CD4-positive, CD25-positive, alpha-beta regulatory T cell (primary cell): ENCODE data around the gene ICAM1. TPM values are rescaled to one million over a fixed set of nuclear protein-coding genes. Genes with fewer than 3 reads are reported as not detected.

Source experiments
- ATAC-seq, 2 donors: fragments of 150-1000 bp; cut with Tn5 transposase; one replicate each; pipeline ENCODE4 v1.10.0; 2021; ENCODE audit warnings: low read depth in 2 of 2, moderate number of reproducible peaks in 2 of 2, moderate library complexity in 1 of 2
- DNase-seq, 3 donors: peaks; one replicate each; pipeline versions ENCODE4 v3.0.0 to v3.0.0-alpha.2; 2012 to 2022; ENCODE audit warnings: mixed read lengths in 1 of 3
- H3K27ac ChIP-seq: one replicate; pipeline ENCODE4 v1.7.0; 2013; ENCODE audit warnings: mild to moderate bottlenecking, low read length; ENCODE audit not compliant: insufficient read depth, poor library complexity, severe bottlenecking
- H3K27me3 ChIP-seq: one replicate; pipeline ENCODE4 v1.7.0; 2013; ENCODE audit warnings: low read length; ENCODE audit not compliant: control insufficient read depth, insufficient read depth
- H3K36me3 ChIP-seq: one replicate; pipeline ENCODE4 v1.7.0; 2013; ENCODE audit warnings: mild to moderate bottlenecking, low read length, moderate library complexity; ENCODE audit not compliant: control insufficient read depth, insufficient read depth
- H3K4me1 ChIP-seq: 2 replicates; pipeline ENCODE4 v1.7.0; 2013; ENCODE audit warnings: mild to moderate bottlenecking, low read length; ENCODE audit not compliant: insufficient read depth, control insufficient read depth, poor library complexity, severe bottlenecking
- H3K4me3 ChIP-seq: one replicate; pipeline ENCODE4 v1.7.0; 2013; ENCODE audit warnings: low read depth, mild to moderate bottlenecking, low read length, moderate library complexity
- H3K9me3 ChIP-seq, 2 experiments: 1 replicate in 1 of 2; 2 replicates in 1 of 2; pipeline ENCODE4 v1.7.0; 2013; ENCODE audit warnings: low read length in 2 of 2, mild to moderate bottlenecking in 1 of 2, moderate library complexity in 1 of 2; ENCODE audit not compliant: control insufficient read depth in 2 of 2
- H3K27ac Mint-ChIP-seq, 3 donors: one replicate each; pipeline ENCODE4 v1.8.0; 2020 to 2022; ENCODE audit warnings: mild to moderate bottlenecking in 3 of 3, mixed read lengths in 3 of 3, moderate library complexity in 2 of 3
- H3K27me3 Mint-ChIP-seq: one replicate; pipeline ENCODE4 v1.8.0; 2022; ENCODE audit warnings: mild to moderate bottlenecking, mixed read lengths
- H3K36me3 Mint-ChIP-seq: one replicate; pipeline ENCODE4 v1.8.0; 2020; ENCODE audit warnings: mixed read lengths
- H3K4me1 Mint-ChIP-seq, 4 donors: one replicate each; pipeline ENCODE4 v1.8.0; 2020 to 2022; ENCODE audit warnings: mixed read lengths in 4 of 4, mild to moderate bottlenecking in 1 of 4
- H3K4me3 Mint-ChIP-seq, 4 donors: one replicate each; pipeline ENCODE4 v1.8.0; 2020 to 2022; ENCODE audit warnings: mild to moderate bottlenecking in 4 of 4, mixed read lengths in 4 of 4, moderate library complexity in 3 of 4
- H3K9me3 Mint-ChIP-seq, 7 donors: one replicate each; pipeline ENCODE4 v1.8.0; 2020 to 2022; ENCODE audit warnings: mixed read lengths in 7 of 7, mild to moderate bottlenecking in 3 of 7, moderate library complexity in 2 of 7
- polyA plus RNA-seq, 4 donors: library from polyadenylated mRNA; unstranded; fragments of 300-500 nt; fragmentation: Illumina TruSeq; gene quantifications; one replicate each; pipeline ENCODE4 v1.2.3, GENCODE V29; 2021
- total RNA-seq: library from RNA; stranded (reverse); gene quantifications from one replicate; pipeline ENCODE4 v1.2.3, GENCODE V29; 2022

ICAM1 gene
- total and polyA plus RNA-seq, 5 donors from 2014 or later, result 4.8 to 13.7 (median 7.8) TPM

GRCh38 chr19:10335352-10335985 is 64.5 kb downstream of the ICAM1 start:
- no peaks in the 10 kb centered on the region for H3K27me3 Mint-ChIP-seq
- no peak for ATAC-seq
- H3K4me3 Mint-ChIP-seq, result peak overlapping the region in 2 of 4 donors; percentile 61 to 64
- Histone ChIP-seq H3K9me3 (no peaks in the 10 kb centered on the region), H3K4me1 (peaks cover 46% of the 10 kb centered on the region), H3K27ac (no peak overlapping the region), H3K36me3 (peaks cover 15% of the 10 kb centered on the region), H3K4me3 (no peak overlapping the region), H3K27me3 (no peaks in the 10 kb centered on the region)
- H3K4me1 Mint-ChIP-seq, result peaks cover 0 to 70% (median 40%) of the 10 kb centered on the region in 4 donors
- no peak for DNase-seq
- peaks cover 4% of the 10 kb centered on the region for H3K36me3 Mint-ChIP-seq
- H3K27ac Mint-ChIP-seq, result no peak overlapping the region
- H3K9me3 Mint-ChIP-seq, result no peaks in the 10 kb centered on the region

Other genes starting within 250 kb of the ICAM1 start
- gene SHFL, start 184.8 kb upstream of the ICAM1 start, total RNA-seq, result 93.2 TPM
- 10 to 100 TPM; 28.0 to 29.4 (median 28.6) TPM for gene SHFL, start 184.8 kb upstream of the ICAM1 start, polyA plus RNA-seq
- 0.30 TPM for gene ANGPTL6, start 168.4 kb upstream of the ICAM1 start, total RNA-seq
- gene ANGPTL6, start 168.4 kb upstream of the ICAM1 start, polyA plus RNA-seq, result under 1 TPM; 0.18 to 0.53 (median 0.22) TPM
- 62.2 TPM for gene PPAN, start 164.8 kb upstream of the ICAM1 start, total RNA-seq
- gene PPAN, start 164.8 kb upstream of the ICAM1 start, polyA plus RNA-seq, result 10 to 100 TPM; 14.1 to 29.2 (median 21.7) TPM
- gene P2RY11, start 159.4 kb upstream of the ICAM1 start, total RNA-seq, result 23.0 TPM
- gene P2RY11, start 159.4 kb upstream of the ICAM1 start, polyA plus RNA-seq, result 1 to 10 TPM in 3 of 4 donors, under 1 TPM in 1; 0.64 to 2.2 (median 1.6) TPM
- 328 TPM for gene EIF3G, start 151.2 kb upstream of the ICAM1 start, total RNA-seq
- gene EIF3G, start 151.2 kb upstream of the ICAM1 start, polyA plus RNA-seq, result 100 to 1,000 TPM; 243 to 257 (median 253) TPM
- 259 TPM for gene DNMT1, start 76.2 kb upstream of the ICAM1 start, total RNA-seq
- gene DNMT1, start 76.2 kb upstream of the ICAM1 start, polyA plus RNA-seq, result 100 to 1,000 TPM in 1 of 4 donors, 10 to 100 TPM in 3; 78.8 to 103 (median 97.6) TPM
- 20.9 TPM for gene S1PR2, start 39.8 kb upstream of the ICAM1 start, total RNA-seq
- gene S1PR2, start 39.8 kb upstream of the ICAM1 start, polyA plus RNA-seq, result 1 to 10 TPM; 2.9 to 3.8 (median 3.2) TPM
- 37.0 TPM for gene MRPL4, start 18.9 kb upstream of the ICAM1 start, total RNA-seq
- 10 to 100 TPM; 24.9 to 36.6 (median 32.4) TPM for gene MRPL4, start 18.9 kb upstream of the ICAM1 start, polyA plus RNA-seq
- gene ICAM4, start 15.8 kb downstream of the ICAM1 start, total RNA-seq, result 0.67 TPM
- under 1 TPM; 0.20 to 0.67 (median 0.41) TPM for gene ICAM4, start 15.8 kb downstream of the ICAM1 start, polyA plus RNA-seq
- gene ICAM5, start 18.8 kb downstream of the ICAM1 start, total RNA-seq, result 0.20 TPM
- not detected for gene ICAM5, start 18.8 kb downstream of the ICAM1 start, polyA plus RNA-seq
- gene ZGLP1, start 38.7 kb downstream of the ICAM1 start, total RNA-seq, result 2.8 TPM
- gene ZGLP1, start 38.7 kb downstream of the ICAM1 start, polyA plus RNA-seq, result under 1 TPM in 1 of 4 donors, not detected in 3; 0.32 TPM
- gene FDX2, start 44.9 kb downstream of the ICAM1 start, total RNA-seq, result 3.5 TPM
- 10 to 100 TPM; 13.1 to 16.5 (median 13.5) TPM for gene FDX2, start 44.9 kb downstream of the ICAM1 start, polyA plus RNA-seq
- gene RAVER1, start 62.4 kb downstream of the ICAM1 start, total RNA-seq, result 39.0 TPM
- 10 to 100 TPM; 10.6 to 13.6 (median 10.7) TPM for gene RAVER1, start 62.4 kb downstream of the ICAM1 start, polyA plus RNA-seq
- 218 TPM for gene ICAM3, start 68.5 kb downstream of the ICAM1 start, total RNA-seq
- 100 to 1,000 TPM; 239 to 288 (median 270) TPM for gene ICAM3, start 68.5 kb downstream of the ICAM1 start, polyA plus RNA-seq
- 304 TPM for gene TYK2, start 109.5 kb downstream of the ICAM1 start, total RNA-seq
- gene TYK2, start 109.5 kb downstream of the ICAM1 start, polyA plus RNA-seq, result 10 to 100 TPM; 50.3 to 58.3 (median 53.9) TPM
- gene CDC37, start 132.4 kb downstream of the ICAM1 start, total RNA-seq, result 229 TPM
- 10 to 100 TPM; 53.4 to 69.9 (median 61.0) TPM for gene CDC37, start 132.4 kb downstream of the ICAM1 start, polyA plus RNA-seq
- 16.6 TPM for gene PDE4A, start 149.4 kb downstream of the ICAM1 start, total RNA-seq
- gene PDE4A, start 149.4 kb downstream of the ICAM1 start, polyA plus RNA-seq, result 1 to 10 TPM in 3 of 4 donors, under 1 TPM in 1; 0.86 to 4.2 (median 3.5) TPM
- gene KEAP1, start 232.2 kb downstream of the ICAM1 start, total RNA-seq, result 26.2 TPM
- 10 to 100 TPM; 45.0 to 75.1 (median 56.3) TPM for gene KEAP1, start 232.2 kb downstream of the ICAM1 start, polyA plus RNA-seq
- not detected for gene S1PR5, start 246.3 kb downstream of the ICAM1 start, total RNA-seq
- under 1 TPM in 3 of 4 donors, not detected in 1; 0.17 to 0.31 (median 0.30) TPM for gene S1PR5, start 246.3 kb downstream of the ICAM1 start, polyA plus RNA-seq